ENCODE results near the gene GPC3.

The GPC3 gene

DNA sequence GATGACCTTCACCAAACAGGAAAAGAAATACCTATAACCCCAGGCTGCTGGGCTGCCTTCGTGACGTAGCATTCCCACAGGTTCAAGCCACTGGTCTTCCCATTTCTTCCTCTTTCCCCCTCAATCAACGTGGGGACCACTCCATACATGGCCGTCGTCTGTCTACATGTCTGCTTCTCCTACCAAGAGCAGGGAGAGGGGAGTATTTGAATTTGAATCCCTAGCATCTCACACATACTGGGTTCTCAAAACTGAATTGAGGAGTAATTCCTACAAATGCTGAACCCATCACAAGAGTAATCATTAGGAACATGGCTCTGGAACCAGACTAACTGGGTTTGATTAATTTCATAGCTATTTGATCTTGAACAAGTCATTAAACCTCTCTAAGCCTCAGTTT is 17.3 kb downstream of the GPC3 start:
- no peak for DNase-seq (ENCODE audit: low read depth)

DNA sequence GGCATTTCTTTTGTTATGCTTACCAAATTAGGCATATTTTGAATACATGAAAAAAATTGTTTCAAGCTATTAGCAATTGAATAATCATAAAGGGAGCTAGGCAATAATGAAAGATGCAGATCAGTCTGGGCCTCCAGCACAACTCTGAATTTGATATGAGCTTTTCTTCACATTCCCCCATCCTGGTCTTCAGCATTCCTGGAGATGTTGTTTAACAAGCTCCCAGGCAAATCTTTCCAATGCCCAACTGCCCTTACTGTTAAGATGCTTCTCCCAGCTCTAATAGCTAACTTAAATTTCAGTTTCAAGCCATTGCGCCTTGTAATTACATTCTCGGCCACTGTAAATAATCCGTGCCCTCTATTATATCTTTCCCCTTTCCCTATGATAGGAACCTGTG is 19.2 kb downstream of the GPC3 start:
- no peak for DNase-seq (ENCODE audit: low read depth)

DNA sequence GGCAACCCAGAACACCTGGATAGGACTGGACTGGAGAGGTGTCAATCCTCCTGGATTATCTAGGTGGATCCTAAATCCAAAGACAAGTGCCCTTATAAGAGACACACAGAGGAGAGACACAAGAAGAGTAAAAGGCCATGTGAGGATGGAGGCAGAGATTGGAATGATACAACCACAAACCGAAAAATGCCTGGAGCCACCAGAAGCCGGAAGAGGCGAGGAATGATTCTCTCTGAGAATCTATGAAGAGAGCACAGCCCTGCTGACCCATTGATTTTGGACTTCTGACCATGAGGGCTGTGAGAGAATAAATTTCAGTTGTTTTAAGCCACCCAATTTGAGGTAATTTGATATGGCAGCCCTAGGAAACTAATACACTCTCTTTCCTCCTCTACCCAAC is 20.1 kb downstream of the GPC3 start:
- DNase-seq (ENCODE audit: low read depth), result no peak

- no peak for DNase-seq (ENCODE audit: low read depth)
These were observed 24.3 kb downstream of the GPC3 start for GRCh38 chrX:133961046-133961445.

DNA sequence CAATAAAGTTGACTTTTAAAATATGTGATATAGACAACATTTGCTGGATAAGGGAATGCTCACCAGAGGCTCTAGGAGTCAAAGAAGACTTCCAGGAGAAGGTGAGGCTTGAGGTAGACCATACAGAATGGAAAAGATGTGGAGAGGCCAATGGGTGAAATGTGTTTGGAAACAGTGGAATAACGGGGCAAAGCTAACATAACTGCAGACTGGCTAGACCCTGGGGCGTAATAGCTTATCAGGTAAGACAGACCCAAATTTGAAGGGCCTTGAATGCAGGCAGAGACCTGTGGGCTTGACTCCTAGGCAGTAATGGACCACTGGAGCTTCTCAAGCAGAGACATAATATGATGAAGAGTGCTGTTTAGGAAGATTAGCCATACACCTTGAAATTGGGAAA is 25.4 kb downstream of the GPC3 start:
- DNase-seq (ENCODE audit: low read depth), result no peak

GRCh38 chrX:133958997-133959688 is 26.3 kb downstream of the GPC3 start:
- no peak for DNase-seq (ENCODE audit: low read depth)

DNA sequence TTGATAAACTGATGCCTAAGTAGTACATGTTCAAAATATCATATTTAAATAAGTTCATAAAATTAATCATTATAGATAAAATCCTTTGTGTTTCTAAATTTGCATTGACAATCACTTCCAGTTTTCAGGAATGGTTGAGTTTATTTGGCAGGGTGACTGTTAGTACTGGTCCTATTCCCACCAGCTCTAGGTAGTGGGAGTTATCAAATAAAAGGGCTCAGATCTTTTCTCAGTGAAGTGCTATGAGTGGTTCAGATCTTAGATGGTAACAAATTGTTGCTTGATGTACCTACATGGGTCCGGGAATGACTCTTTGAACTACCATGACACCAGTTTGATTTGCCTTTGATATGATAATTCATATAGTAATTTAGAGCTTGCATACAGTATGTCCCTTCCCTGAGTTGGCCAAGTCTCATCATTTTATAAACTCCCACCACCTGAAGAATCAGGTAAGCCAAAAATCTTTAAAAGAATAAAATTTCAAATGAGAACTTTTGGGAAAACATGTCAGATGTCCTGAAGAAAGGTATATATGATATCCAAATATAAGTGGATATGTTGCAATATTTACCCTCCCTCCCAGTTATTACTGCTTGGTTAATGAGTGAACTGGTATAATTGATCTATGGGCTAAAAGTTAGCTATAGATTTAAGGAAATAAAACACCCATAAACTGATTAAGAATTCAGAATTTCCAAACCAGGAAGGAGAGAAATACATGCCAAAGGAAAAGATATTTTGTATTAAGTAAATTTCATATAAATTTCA is 28.6 kb downstream of the GPC3 start:
- DNase-seq (ENCODE audit: low read depth), result no peak

DNA sequence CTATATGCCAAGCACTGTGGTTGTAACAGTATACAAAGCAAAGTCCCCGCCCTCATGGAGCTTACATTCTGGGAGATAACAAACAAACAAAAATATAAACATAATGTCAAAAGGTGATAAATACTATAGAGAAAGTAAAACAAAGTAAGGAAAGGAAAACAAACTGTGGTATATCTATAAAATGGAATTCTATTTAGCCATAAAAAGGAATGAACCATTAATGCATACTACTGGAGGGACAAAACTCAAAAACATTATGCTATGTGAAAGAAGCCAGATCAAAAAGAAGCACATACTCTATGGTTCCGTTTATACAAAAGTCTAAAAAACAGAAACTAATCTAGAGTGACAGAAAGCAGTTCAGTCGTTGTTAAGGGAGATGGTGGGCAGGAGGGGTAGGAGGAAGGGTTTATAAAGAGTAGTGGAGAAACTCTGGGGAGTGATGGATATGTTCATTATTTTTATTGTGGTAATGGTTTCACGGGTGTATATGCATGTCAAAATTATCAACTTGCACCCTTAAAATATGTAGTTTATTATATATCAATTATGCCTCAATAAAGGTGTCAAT is 31.5 kb downstream of the GPC3 start:
- DNase-seq (ENCODE audit: low read depth), result no peak

- no peak for DNase-seq (ENCODE audit: low read depth)
These were observed 32.3 kb downstream of the GPC3 start for GRCh38 chrX:133953078-133953477.

DNA sequence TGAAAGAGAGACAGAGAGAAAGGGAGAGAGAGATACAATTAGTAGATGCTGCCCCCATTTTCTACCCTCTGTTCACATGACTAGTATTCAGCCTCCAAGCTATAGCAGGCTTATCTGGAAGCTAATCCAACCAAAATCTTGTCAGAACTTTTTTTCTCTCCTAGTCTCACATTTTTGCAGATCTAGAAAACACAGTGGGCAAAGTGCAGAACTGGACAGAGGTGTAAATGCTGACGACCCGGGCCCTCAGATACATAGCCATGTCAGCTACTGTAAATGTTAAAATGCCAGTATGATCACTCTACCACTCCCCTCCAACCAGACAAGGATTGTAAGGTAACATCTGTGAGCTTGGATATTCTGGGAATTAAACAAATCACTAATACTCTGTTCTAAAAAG is 34.3 kb downstream of the GPC3 start:
- no peak for DNase-seq (ENCODE audit: low read depth)

DNA sequence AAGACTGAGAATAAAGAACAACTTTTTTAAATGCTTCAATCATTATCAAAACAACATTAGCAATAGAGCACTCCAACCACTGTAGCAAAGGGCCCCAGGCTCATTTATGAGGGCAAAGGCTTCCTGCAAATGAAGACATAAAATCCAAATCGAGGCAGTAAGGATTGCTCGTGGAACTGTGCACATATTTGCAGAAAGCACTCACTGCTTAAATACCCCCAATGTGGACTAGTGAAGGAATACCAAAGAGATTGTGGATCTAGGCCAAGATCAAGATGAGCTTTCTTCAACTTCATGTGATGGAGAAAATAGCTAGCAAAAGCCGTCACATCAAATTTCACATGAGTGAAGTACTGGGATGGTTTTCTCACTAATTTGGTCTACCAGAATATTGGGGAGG is 35.2 kb downstream of the GPC3 start:
- DNase-seq (ENCODE audit: low read depth), result no peak

DNA sequence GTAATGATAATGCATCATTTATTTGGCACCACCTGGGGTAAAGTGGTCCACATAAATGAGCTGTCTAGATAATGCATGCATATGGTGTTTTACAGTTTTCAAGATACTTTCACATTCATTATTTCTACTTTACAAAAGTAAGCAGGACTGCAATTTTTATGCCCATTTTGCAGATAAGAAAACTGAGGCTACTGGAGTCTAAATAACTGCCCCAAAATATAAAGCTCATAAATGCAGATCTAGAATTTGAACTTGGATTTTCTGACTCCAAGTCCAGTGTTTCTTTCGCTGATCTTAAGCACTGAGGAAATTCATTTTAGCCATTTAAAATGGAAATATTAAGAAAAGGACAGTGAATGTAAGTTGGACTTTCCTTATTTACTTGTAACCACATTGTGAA is 36.5 kb downstream of the GPC3 start:
- no peak for DNase-seq (ENCODE audit: low read depth)

DNA sequence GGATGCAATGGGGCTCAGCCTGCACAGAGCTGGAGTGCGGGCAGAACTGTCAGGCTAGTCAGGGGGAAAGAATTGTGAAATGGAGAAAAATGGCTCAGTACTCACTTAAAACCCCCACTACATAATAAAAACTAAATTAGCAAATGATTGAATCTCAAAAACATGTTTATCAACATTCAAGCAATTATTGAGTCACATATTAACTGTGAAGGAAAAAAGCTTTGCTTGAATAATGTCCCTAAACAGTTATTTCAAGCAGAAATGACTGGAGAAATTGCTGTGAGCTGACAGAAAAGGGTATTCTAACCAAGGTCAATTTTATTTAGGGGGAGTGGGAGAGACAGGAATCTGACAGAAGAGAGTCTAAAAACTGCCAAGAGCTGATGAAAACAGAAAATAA is 37.4 kb downstream of the GPC3 start:
- no peak for DNase-seq (ENCODE audit: low read depth)

DNA sequence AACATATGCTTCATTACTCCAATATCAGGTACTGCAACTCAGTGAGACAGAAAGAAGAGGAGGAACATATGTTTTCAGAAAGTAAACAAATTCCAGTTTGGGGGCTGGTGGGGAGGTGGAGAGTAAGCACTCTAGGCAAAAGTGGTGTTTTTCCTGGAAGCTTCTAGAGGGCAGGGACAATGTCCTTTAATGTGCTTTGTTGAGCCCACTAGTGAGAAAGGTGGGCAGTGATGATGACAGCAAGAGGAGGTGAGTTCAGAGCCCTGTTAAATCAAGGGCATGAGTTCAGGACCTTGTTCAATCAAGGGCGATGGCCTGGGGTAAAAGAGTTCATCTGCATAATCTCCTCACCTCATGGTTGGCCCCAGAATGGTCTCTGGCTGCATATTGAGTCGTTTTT is 38.4 kb downstream of the GPC3 start:
- DNase-seq (ENCODE audit: low read depth), result no peak

DNA sequence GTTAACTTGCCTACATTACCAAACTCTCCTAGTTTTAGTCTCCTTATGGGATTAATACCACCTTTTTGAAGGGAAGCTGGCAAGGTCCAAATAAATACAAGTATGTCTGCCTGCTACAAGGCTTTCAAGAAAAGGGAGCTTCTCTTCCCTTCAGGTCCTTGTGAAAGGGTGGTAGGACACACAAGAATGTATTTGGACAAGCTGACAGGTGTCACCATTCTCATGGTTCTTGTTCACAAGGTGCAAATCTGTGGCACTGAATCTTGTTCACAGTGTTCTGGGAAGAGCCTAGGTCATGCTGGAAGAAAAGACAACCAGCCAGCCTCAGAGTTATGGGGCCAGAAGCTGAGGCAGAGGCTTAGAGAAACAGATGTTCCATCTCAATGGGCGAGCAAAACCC is 41.9 kb downstream of the GPC3 start:
- DNase-seq (ENCODE audit: low read depth), result no peak

GRCh38 chrX:133939655-133940302 is 45.6 kb downstream of the GPC3 start:
- DNase-seq (ENCODE audit: low read depth), result no peak

DNA sequence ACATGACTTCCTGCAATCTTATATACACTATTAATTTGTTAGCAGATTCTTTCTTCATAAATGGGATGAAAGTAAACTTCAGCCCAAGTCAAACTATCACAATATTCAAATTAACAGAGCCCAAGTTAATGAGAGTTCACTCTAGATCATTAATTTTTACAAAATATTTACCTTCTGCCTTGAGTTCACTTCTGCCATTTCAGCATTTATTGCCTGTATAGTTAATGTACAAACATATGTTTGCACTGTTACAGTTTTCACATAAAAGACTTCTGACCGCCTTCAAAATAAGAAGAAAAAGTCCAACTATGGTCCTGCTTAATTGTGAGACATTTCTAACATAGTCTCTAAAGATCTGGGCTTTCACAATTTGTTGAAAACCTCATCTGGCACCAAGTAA is 46.9 kb downstream of the GPC3 start:
- DNase-seq (ENCODE audit: low read depth), result no peak

- DNase-seq (ENCODE audit: low read depth), result no peak
These were observed 48.4 kb downstream of the GPC3 start for GRCh38 chrX:133937022-133937421.

GRCh38 chrX:133935076-133935475 is 50.3 kb downstream of the GPC3 start:
- DNase-seq (ENCODE audit: low read depth), result no peak

DNA sequence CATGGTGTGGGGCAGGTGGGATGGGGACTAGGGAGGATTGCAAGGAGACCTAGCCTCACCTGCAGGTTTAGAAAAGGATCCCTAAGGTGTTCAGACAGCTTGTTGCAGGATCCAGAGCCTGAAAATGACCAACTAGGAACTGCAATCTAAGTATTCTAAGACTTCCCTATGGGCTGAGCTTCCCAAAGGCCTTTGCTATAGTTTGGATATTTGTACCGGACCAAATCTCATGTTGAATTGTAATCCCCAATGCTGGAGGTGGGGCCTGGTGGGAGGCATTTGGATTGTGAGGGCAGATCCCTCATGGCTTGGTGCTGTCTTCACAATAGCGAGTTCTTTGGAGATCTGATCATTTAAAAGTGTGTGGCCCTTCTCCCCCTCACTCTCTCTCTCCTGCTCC is 52.1 kb downstream of the GPC3 start:
- DNase-seq (ENCODE audit: low read depth), result no peak

- no peak for DNase-seq (ENCODE audit: low read depth)
These were observed 55.4 kb downstream of the GPC3 start for GRCh38 chrX:133929836-133930464.

DNA sequence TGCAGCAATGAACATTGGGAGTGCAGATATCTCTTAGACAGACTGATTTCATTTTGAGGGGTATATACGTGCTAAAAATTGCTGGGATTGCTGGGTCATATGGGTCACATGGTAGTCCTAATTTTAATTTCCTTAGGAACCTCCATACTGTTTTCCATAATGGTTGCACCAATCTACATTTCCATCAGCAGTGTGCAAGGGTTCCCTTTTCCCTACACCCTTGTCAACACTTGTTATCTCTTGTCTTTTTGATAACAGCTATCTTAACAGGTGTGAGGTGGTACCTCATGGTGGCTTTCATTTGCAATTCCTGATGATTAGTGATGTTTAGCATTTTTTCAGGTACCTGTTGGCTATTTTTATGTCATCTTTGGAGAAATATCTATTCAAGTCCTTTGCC is 57.0 kb downstream of the GPC3 start:
- DNase-seq (ENCODE audit: low read depth), result no peak

DNA sequence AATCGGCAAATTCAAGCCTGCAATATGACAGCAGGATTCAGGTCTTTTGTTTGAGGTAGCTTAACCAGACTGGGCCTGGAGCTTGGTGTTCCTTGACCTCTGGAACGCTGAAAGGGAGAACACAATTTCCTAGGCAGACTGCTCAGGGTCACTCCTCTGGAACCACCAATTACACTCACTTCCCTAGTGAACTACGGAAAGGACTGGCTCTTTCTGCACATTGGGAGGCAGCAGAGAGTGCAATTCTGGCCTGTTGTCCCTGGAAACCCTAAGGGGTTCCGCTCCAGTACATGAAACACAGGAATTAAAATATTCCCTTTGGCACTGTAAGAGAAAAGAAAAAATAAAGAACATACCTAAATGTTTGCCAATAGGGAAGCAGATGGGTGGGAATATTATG is 58.6 kb downstream of the GPC3 start:
- no peak for DNase-seq (ENCODE audit: low read depth)
